SH-SY5Y (cell line): ENCODE data around the gene PCDHA13.

Experiments
- GATA2 ChIP-seq: IDR thresholded peaks from 2 replicates; pipeline ENCODE4 v1.6.1; 2011; ENCODE audit warnings: mild to moderate bottlenecking, low read depth, low read length
- GATA3 ChIP-seq: IDR thresholded peaks from 2 replicates; pipeline ENCODE4 v1.6.1; 2011; ENCODE audit warnings: low read depth, mild to moderate bottlenecking, low read length, moderate library complexity

- TF ChIP-seq GATA2 (no peak), GATA3 (no peak)
Observed at GRCh38 chr5:140883373-140883772, 1.4 kb downstream of the PCDHA13 start.
